Measurements from ENCODE around the gene NOTCH1.

DNA sequence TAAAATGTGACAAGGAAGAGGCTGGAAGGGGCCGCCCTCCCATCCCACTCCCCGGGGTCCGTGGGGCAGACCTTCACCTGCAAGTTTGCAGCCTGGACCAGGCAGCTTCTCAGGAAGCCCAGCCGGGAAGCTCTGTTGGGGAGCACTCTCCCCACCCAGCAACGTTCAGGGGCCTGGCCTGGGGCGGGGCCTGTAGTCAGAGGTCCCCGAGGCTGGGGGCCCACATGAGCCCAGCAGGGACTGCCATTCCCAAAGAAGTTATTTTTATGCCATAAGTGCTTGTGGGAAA lies 32.7 kb upstream of the NOTCH1 start:
- TF ChIP-seq, protein P1, sequence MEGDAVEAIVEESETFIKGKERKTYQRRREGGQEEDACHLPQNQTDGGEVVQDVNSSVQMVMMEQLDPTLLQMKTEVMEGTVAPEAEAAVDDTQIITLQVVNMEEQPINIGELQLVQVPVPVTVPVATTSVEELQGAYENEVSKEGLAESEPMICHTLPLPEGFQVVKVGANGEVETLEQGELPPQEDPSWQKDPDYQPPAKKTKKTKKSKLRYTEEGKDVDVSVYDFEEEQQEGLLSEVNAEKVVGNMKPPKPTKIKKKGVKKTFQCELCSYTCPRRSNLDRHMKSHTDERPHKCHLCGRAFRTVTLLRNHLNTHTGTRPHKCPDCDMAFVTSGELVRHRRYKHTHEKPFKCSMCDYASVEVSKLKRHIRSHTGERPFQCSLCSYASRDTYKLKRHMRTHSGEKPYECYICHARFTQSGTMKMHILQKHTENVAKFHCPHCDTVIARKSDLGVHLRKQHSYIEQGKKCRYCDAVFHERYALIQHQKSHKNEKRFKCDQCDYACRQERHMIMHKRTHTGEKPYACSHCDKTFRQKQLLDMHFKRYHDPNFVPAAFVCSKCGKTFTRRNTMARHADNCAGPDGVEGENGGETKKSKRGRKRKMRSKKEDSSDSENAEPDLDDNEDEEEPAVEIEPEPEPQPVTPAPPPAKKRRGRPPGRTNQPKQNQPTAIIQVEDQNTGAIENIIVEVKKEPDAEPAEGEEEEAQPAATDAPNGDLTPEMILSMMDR (IDR thresholded peaks at IDR 0.05), result no peak
- TF ChIP-seq POLR2A (IDR thresholded peaks at IDR 0.05), result no peak

Measured in Peyer's patch (tissue), 4 donors.